Measurements from ENCODE around the gene IL1RAPL1. TPM values are rescaled to one million over a fixed set of nuclear protein-coding genes. Genes with fewer than 3 reads are reported as not detected.

IL1RAPL1 gene
- total RNA-seq, 1 donor from 2014 or later, result not detected

GRCh38 chrX:29581223-29581622, 994.0 kb downstream of the IL1RAPL1 start:
- no peaks in the 10 kb centered on the region for H3K36me3 ChIP-seq
- H3K4me1 ChIP-seq, result no peaks in the 10 kb centered on the region
- TF ChIP-seq, protein P1, sequence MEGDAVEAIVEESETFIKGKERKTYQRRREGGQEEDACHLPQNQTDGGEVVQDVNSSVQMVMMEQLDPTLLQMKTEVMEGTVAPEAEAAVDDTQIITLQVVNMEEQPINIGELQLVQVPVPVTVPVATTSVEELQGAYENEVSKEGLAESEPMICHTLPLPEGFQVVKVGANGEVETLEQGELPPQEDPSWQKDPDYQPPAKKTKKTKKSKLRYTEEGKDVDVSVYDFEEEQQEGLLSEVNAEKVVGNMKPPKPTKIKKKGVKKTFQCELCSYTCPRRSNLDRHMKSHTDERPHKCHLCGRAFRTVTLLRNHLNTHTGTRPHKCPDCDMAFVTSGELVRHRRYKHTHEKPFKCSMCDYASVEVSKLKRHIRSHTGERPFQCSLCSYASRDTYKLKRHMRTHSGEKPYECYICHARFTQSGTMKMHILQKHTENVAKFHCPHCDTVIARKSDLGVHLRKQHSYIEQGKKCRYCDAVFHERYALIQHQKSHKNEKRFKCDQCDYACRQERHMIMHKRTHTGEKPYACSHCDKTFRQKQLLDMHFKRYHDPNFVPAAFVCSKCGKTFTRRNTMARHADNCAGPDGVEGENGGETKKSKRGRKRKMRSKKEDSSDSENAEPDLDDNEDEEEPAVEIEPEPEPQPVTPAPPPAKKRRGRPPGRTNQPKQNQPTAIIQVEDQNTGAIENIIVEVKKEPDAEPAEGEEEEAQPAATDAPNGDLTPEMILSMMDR (IDR thresholded peaks at IDR 0.05), result no peak
- H3K27ac ChIP-seq, result no peak overlapping the region
- no peak for DNase-seq (ENCODE audit: low spot score in 2 of 2)
- no peaks in the 10 kb centered on the region for H3K27me3 ChIP-seq
- intact Hi-C loops (cut with DNase I), result no loop called here
- no peak overlapping the region for H3K4me3 ChIP-seq
- no peaks in the 10 kb centered on the region for H3K9me3 ChIP-seq

DNA sequence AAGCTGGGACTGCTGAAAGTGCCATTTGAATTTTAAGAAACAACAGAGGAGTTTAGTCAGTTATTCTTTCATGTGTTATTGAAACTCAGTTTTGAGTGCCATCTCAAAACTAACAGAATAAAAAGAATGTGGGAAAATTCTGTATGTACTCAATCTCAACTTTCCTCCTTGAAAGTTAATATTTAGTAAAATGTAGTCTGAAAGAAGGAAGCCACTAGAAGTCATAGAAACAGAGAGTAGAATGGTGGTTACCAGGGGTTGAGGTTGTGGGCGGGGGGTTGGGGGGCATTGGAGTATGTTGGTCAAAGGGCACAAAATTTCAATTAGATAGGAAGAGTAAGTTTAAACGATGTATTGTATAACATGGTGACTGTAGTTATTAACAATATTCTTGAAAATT, 999.9 kb downstream of the IL1RAPL1 start:
- H3K4me3 ChIP-seq, result no peak overlapping the region
- no peaks in the 10 kb centered on the region for H3K9me3 ChIP-seq
- DNase-seq (ENCODE audit: low spot score in 2 of 2), result no peak
- H3K36me3 ChIP-seq, result no peaks in the 10 kb centered on the region
- intact Hi-C loops (cut with DNase I), result no loop called here
- no peaks in the 10 kb centered on the region for H3K4me1 ChIP-seq
- H3K27me3 ChIP-seq, result no peaks in the 10 kb centered on the region
- TF ChIP-seq, protein P1 (IDR thresholded peaks at IDR 0.05), result no peak
- H3K27ac ChIP-seq, result no peak overlapping the region

DNA sequence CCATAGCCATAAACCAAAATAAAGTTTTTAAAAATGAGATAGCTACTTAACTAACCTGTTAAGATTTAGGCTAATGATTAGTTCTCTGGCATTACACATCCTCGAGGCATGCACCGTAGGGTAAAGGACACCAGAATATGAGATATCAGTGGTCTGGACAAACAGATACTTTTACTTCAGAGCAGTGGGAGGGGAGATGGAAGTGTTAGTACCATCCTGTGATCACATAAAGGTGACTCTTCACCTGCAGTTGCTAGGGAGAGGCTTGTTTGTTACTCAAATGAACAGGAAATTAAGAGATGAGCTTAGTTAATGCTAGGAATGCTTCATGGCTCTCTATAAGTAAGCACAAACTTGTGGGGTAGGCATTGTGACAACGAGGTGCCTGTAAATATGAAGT, 1003.7 kb downstream of the IL1RAPL1 start:
- H3K4me1 ChIP-seq, result no peaks in the 10 kb centered on the region
- H3K36me3 ChIP-seq, result no peaks in the 10 kb centered on the region
- H3K27ac ChIP-seq, result no peak overlapping the region
- TF ChIP-seq, protein P1 (IDR thresholded peaks at IDR 0.05), result no peak
- intact Hi-C loops (cut with DNase I), result no loop called here
- no peaks in the 10 kb centered on the region for H3K9me3 ChIP-seq
- no peaks in the 10 kb centered on the region for H3K27me3 ChIP-seq
- no peak for DNase-seq (ENCODE audit: low spot score in 2 of 2)
- no peak overlapping the region for H3K4me3 ChIP-seq

DNA sequence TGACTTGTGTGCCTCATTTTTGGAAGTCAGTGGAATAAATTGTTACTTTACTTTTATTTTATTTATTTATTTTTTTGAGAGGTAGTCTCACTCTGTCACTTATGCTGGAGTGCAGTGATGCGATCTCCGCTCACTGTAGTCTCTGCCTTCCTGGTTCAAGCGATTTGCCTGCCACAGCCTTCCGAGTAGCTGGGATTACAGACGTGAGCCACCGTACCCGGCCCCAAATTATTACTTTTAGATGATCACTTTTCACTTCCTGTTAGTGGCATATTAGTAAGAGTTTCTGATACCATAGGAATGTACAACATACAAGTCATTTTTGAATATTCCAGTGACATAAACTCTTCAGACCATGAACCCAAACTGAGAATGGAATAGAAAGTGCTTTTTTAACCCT, 1017.1 kb downstream of the IL1RAPL1 start:
- H3K27ac ChIP-seq, result no peak overlapping the region
- no peaks in the 10 kb centered on the region for H3K36me3 ChIP-seq
- DNase-seq (ENCODE audit: low spot score in 2 of 2), result no peak
- TF ChIP-seq, protein P1 (IDR thresholded peaks at IDR 0.05), result no peak
- no peaks in the 10 kb centered on the region for H3K4me1 ChIP-seq
- intact Hi-C loops (cut with DNase I), result no loop called here
- no peaks in the 10 kb centered on the region for H3K27me3 ChIP-seq
- H3K9me3 ChIP-seq, result no peaks in the 10 kb centered on the region
- H3K4me3 ChIP-seq, result no peak overlapping the region

DNA sequence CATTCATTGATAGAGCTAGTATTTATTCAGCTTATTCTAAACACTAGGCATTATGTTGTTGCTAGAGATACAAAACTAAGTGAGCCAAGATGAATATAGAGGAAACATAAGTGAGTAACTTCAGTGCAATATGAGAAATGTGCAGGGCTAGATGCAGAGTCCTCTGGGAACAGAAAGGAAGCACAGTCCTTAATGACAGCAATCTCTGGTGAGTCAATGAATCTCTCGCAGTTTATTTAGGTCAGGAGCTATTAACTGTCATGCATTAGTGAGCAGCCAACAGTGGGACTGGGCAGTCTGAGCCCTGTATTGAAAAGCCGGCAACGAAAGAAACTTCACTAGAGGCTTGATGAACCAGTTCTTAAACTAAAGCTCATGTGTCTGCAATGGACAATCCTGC, 1030.0 kb downstream of the IL1RAPL1 start:
- DNase-seq (ENCODE audit: low spot score in 2 of 2), result no peak
- H3K36me3 ChIP-seq, result no peaks in the 10 kb centered on the region
- H3K9me3 ChIP-seq, result no peaks in the 10 kb centered on the region
- no peak overlapping the region for H3K27ac ChIP-seq
- H3K4me1 ChIP-seq, result no peaks in the 10 kb centered on the region
- no peak overlapping the region for H3K4me3 ChIP-seq
- H3K27me3 ChIP-seq, result no peaks in the 10 kb centered on the region
- intact Hi-C loops (cut with DNase I), result no loop called here
- TF ChIP-seq, protein P1 (IDR thresholded peaks at IDR 0.05), result no peak

GRCh38 chrX:29617725-29618124, 1030.5 kb downstream of the IL1RAPL1 start:
- no peaks in the 10 kb centered on the region for H3K27me3 ChIP-seq
- H3K36me3 ChIP-seq, result no peaks in the 10 kb centered on the region
- no peaks in the 10 kb centered on the region for H3K9me3 ChIP-seq
- H3K27ac ChIP-seq, result no peak overlapping the region
- intact Hi-C loops (cut with DNase I), result no loop called here
- no peaks in the 10 kb centered on the region for H3K4me1 ChIP-seq
- no peak overlapping the region for H3K4me3 ChIP-seq
- TF ChIP-seq, protein P1 (IDR thresholded peaks at IDR 0.05), result no peak
- DNase-seq (ENCODE audit: low spot score in 2 of 2), result no peak
